Measurements from ENCODE around the gene SUMF1.
A peak's percentile ranks its signal among the peaks of the same experiment; 100 is the strongest.
"Not testable (repeated sequence)": the region's sequence is repeated elsewhere in the genome, so short reads cannot be mapped to it uniquely, and the experiment has no call there.

The SUMF1 gene

GRCh38 chr3:4464576-4464975 is 2.5 kb downstream of the SUMF1 start:
- DNase-seq (ENCODE audit: low read depth, low spot score), result no peak

GRCh38 chr3:4462369-4463040 is 4.6 kb downstream of the SUMF1 start:
- no peak for DNase-seq (ENCODE audit: low read depth, low spot score)
- H3K27ac ChIP-seq, result no peak overlapping the region

More at GRCh38 chr3:4464576-4464975, 2.5 kb downstream of the SUMF1 start:
- H3K27ac ChIP-seq, result no peak overlapping the region

- H3K27ac ChIP-seq, result no peak overlapping the region
- DNase-seq (ENCODE audit: low read depth, low spot score), result no peak
Measured at GRCh38 chr3:4461468-4462090, 5.5 kb downstream of the SUMF1 start.

- no peak overlapping the region for H3K27ac ChIP-seq
- no peak for DNase-seq (ENCODE audit: low read depth, low spot score)
Measured at GRCh38 chr3:4460334-4460733, 6.7 kb downstream of the SUMF1 start.

GRCh38 chr3:4458961-4459360 is 8.1 kb downstream of the SUMF1 start:
- DNase-seq (ENCODE audit: low read depth, low spot score), result no peak
- H3K27ac ChIP-seq, result no peak overlapping the region

GRCh38 chr3:4456780-4457179 is 10.3 kb downstream of the SUMF1 start:
- not testable (repeated sequence) for DNase-seq (ENCODE audit: low read depth, low spot score); H3K27ac ChIP-seq

- no peak for DNase-seq (ENCODE audit: low read depth, low spot score)
- H3K27ac ChIP-seq, result no peak overlapping the region
Measured at GRCh38 chr3:4454142-4454541, 12.9 kb downstream of the SUMF1 start.

GRCh38 chr3:4449043-4449805 is 17.8 kb downstream of the SUMF1 start:
- DNase-seq (ENCODE audit: low read depth, low spot score), result no peak
- no peak overlapping the region for H3K27ac ChIP-seq

- DNase-seq (ENCODE audit: low read depth, low spot score), result no peak
- H3K27ac ChIP-seq, result no peak overlapping the region
Measured at GRCh38 chr3:4448187-4448586, 18.9 kb downstream of the SUMF1 start.

GRCh38 chr3:4447295-4447999 is 19.6 kb downstream of the SUMF1 start:
- H3K27ac ChIP-seq, result no peak overlapping the region
- DNase-seq (ENCODE audit: low read depth, low spot score), result no peak

GRCh38 chr3:4440951-4441350 is 26.1 kb downstream of the SUMF1 start:
- no peak overlapping the region for H3K27ac ChIP-seq
- no peak for DNase-seq (ENCODE audit: low read depth, low spot score)

- DNase-seq (ENCODE audit: low read depth, low spot score), result peak; percentile 58
- peak overlapping the region; percentile 34 for H3K27ac ChIP-seq
Measured at GRCh38 chr3:4438296-4438695, 28.8 kb downstream of the SUMF1 start.

GRCh38 chr3:4432259-4432658 is 34.8 kb downstream of the SUMF1 start:
- H3K27ac ChIP-seq, result no peak overlapping the region
- no peak for DNase-seq (ENCODE audit: low read depth, low spot score)

- no peak overlapping the region for H3K27ac ChIP-seq
- DNase-seq (ENCODE audit: low read depth, low spot score), result no peak
Measured at GRCh38 chr3:4429648-4430350, 37.3 kb downstream of the SUMF1 start.

GRCh38 chr3:4426782-4427344 is 40.2 kb downstream of the SUMF1 start:
- H3K27ac ChIP-seq, result peak overlapping the region; percentile 15
- DNase-seq (ENCODE audit: low read depth, low spot score), result no peak

GRCh38 chr3:4426261-4426781 is 40.7 kb downstream of the SUMF1 start:
- H3K27ac ChIP-seq, result peak overlapping the region; percentile 15
- no peak for DNase-seq (ENCODE audit: low read depth, low spot score)

GRCh38 chr3:4425707-4426106 is 41.4 kb downstream of the SUMF1 start:
- H3K27ac ChIP-seq, result no peak overlapping the region
- DNase-seq (ENCODE audit: low read depth, low spot score), result no peak

GRCh38 chr3:4425055-4425454 is 42.0 kb downstream of the SUMF1 start:
- no peak for DNase-seq (ENCODE audit: low read depth, low spot score)
- no peak overlapping the region for H3K27ac ChIP-seq

GRCh38 chr3:4421121-4421520 is 45.9 kb downstream of the SUMF1 start:
- H3K27ac ChIP-seq, result peak overlapping the region; percentile 68
- DNase-seq (ENCODE audit: low read depth, low spot score), result peak; percentile 87

GRCh38 chr3:4419920-4420319 is 47.1 kb downstream of the SUMF1 start:
- no peak overlapping the region for H3K27ac ChIP-seq
- DNase-seq (ENCODE audit: low read depth, low spot score), result no peak

Data from epithelial cell of prostate (primary cell).